ENCODE results near the gene CLCN3. TPM values are rescaled to one million over a fixed set of nuclear protein-coding genes. Genes with fewer than 3 reads are reported as not detected.
"Not testable (repeated sequence)": the region's sequence is repeated elsewhere in the genome, so short reads cannot be mapped to it uniquely, and the experiment has no call there.

CLCN3 gene
- polyA plus RNA-seq (2012; ENCODE audit: missing spikeins), result 9.4 TPM

GRCh38 chr4:169619958-169620879, at the start of gene CLCN3:
Gene CLCN3 (plus strand): TSS chr4:169620578. CDS start chr4:169635929, 15,351 bp downstream.
- peak; percentile 96 for TF ChIP-seq POLR2AphosphoS5 (IDR thresholded peaks at IDR 0.05; ENCODE audit: low read depth, low read length)
- peak; percentile 49 for TF ChIP-seq TAF1 (IDR thresholded peaks at IDR 0.05; ENCODE audit: borderline replicate concordance, low read depth, low read length)
- TF ChIP-seq POLR2A (IDR thresholded peaks at IDR 0.05; ENCODE audit: low read depth, low read length), result peak; percentile 97
- peak; percentile 75 for DNase-seq (ENCODE audit: insufficient read length)
- FAIRE-seq, result peak; percentile 100

GRCh38 chr4:169571012-169571411, 49.4 kb upstream of the CLCN3 start:
- DNase-seq (ENCODE audit: insufficient read length); FAIRE-seq: not testable (repeated sequence)

DNA sequence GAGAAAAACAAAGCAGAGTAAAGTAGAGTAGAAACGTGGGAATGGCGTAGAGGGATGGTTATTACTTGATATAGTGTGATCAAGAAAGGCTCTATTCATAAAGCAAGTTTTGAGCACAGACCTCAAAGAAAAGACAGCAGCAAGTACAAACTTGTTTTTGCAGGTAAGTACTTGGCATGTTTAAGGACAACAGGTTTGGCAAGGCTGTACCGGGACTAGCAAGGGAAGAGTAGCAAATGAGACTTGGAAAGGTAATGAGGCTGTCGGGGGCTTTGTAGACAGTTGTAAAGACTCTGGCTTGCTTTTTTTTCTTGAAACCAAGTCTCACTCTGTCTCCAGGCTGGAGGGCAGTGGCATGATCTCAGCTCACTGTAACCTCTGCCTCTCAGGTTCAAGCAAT, 48.9 kb upstream of the CLCN3 start:
- no peak for FAIRE-seq
- DNase-seq (ENCODE audit: insufficient read length), result no peak

GRCh38 chr4:169573889-169574288, 46.5 kb upstream of the CLCN3 start:
- no peak for FAIRE-seq
- TF ChIP-seq TAF1 (IDR thresholded peaks at IDR 0.05; ENCODE audit: borderline replicate concordance, low read depth, low read length) (no peak), POLR2AphosphoS5 (IDR thresholded peaks at IDR 0.05; ENCODE audit: low read depth, low read length) (no peak), POLR2A (IDR thresholded peaks at IDR 0.05; ENCODE audit: low read depth, low read length) (no peak)
- no peak for DNase-seq (ENCODE audit: insufficient read length)

More for the DNA sequence above, 48.9 kb upstream of the CLCN3 start:
- no peak for TF ChIP-seq POLR2A (IDR thresholded peaks at IDR 0.05; ENCODE audit: low read depth, low read length)
- no peak for TF ChIP-seq TAF1 (IDR thresholded peaks at IDR 0.05; ENCODE audit: borderline replicate concordance, low read depth, low read length)
- TF ChIP-seq POLR2AphosphoS5 (IDR thresholded peaks at IDR 0.05; ENCODE audit: low read depth, low read length), result no peak

GRCh38 chr4:169582203-169582602, 38.2 kb upstream of the CLCN3 start:
- FAIRE-seq (peak; percentile 91), DNase-seq (ENCODE audit: insufficient read length) (no peak)
- TF ChIP-seq POLR2A (IDR thresholded peaks at IDR 0.05; ENCODE audit: low read depth, low read length) (no peak), POLR2AphosphoS5 (IDR thresholded peaks at IDR 0.05; ENCODE audit: low read depth, low read length) (no peak), TAF1 (IDR thresholded peaks at IDR 0.05; ENCODE audit: borderline replicate concordance, low read depth, low read length) (no peak)

GRCh38 chr4:169582706-169583105, 37.7 kb upstream of the CLCN3 start:
- FAIRE-seq (no peak), DNase-seq (ENCODE audit: insufficient read length) (no peak)
- TF ChIP-seq TAF1 (IDR thresholded peaks at IDR 0.05; ENCODE audit: borderline replicate concordance, low read depth, low read length), result no peak
- no peak for TF ChIP-seq POLR2AphosphoS5 (IDR thresholded peaks at IDR 0.05; ENCODE audit: low read depth, low read length)
- no peak for TF ChIP-seq POLR2A (IDR thresholded peaks at IDR 0.05; ENCODE audit: low read depth, low read length)

DNA sequence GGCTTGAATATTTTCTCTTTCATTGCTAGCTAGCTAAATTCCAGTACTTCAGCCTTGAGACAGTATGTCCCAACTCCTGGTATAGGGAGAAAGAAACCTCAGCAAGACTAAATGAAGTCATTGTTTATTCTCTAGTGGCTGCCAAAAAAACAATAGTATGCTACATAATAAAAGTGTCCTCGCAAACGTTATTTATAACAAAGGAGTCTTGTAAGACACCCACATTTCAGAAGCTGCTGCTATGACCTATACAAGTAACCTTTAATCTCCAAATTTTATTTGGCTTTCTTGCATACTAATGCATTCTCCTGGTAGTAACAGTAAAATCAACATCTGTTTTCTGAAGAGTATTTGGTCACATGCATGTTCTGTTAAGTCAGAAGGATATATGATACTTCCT, 36.8 kb upstream of the CLCN3 start:
- FAIRE-seq (no peak), DNase-seq (ENCODE audit: insufficient read length) (no peak)
- TF ChIP-seq POLR2A (IDR thresholded peaks at IDR 0.05; ENCODE audit: low read depth, low read length) (no peak), POLR2AphosphoS5 (IDR thresholded peaks at IDR 0.05; ENCODE audit: low read depth, low read length) (no peak), TAF1 (IDR thresholded peaks at IDR 0.05; ENCODE audit: borderline replicate concordance, low read depth, low read length) (no peak)

- FAIRE-seq (no peak), DNase-seq (ENCODE audit: insufficient read length) (no peak)
- TF ChIP-seq POLR2AphosphoS5 (IDR thresholded peaks at IDR 0.05; ENCODE audit: low read depth, low read length) (no peak), TAF1 (IDR thresholded peaks at IDR 0.05; ENCODE audit: borderline replicate concordance, low read depth, low read length) (no peak), POLR2A (IDR thresholded peaks at IDR 0.05; ENCODE audit: low read depth, low read length) (no peak)
Observed at GRCh38 chr4:169593050-169593560, 27.3 kb upstream of the CLCN3 start.

DNA sequence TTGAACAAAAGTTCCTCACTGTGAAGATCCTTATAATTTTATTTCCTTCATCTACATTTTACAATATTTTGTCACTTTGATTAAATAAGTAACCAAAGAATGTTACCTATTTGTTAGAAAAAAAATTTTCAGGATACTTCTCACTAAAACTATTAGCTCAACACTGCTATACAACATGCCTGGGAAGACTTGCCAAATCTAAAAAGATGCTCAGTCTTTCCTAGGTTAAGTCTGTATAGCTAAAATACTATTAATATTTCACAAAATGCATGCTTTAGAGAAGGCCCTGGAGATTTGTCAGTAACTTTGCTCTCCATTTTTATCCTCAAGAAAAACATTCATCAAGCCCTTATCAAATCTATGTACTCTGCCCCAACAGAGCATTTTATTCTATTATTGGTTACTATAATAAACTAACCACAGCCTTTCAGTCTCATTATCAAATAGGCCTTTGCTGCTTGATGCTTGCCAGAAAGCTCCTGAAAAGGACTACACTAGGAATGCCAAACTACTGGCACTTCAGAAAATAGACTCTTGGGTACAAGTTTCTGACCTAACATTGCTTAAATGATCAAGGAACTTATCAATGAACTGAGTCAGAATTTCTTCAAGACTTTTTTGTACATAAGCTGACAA, 25.7 kb upstream of the CLCN3 start:
- TF ChIP-seq POLR2A (IDR thresholded peaks at IDR 0.05; ENCODE audit: low read depth, low read length), result no peak
- TF ChIP-seq POLR2AphosphoS5 (IDR thresholded peaks at IDR 0.05; ENCODE audit: low read depth, low read length), result no peak
- no peak for TF ChIP-seq TAF1 (IDR thresholded peaks at IDR 0.05; ENCODE audit: borderline replicate concordance, low read depth, low read length)
- DNase-seq (ENCODE audit: insufficient read length), result no peak
- no peak for FAIRE-seq

- DNase-seq (ENCODE audit: insufficient read length) (no peak), FAIRE-seq (no peak)
Observed at GRCh38 chr4:169601016-169601771, 19.2 kb upstream of the CLCN3 start.

DNA sequence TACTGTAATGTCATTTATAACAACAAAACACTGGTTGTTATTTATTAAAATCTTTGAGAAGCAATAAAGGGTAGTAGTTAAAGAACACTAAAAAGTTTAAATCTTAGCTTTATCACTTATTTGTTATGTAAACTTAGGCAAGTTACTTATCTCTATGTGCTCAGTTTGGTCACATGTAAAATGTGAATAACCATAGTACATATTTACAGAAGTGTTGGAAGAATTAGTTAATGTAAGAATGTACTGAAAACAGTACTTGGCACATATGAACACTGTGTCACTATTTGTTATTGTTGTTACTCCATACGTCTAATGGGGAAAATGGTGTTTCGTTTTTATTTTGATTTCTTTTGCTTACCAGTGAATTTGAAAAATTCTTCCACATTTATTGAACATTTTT, 17.1 kb upstream of the CLCN3 start:
- no peak for FAIRE-seq
- no peak for TF ChIP-seq TAF1 (IDR thresholded peaks at IDR 0.05; ENCODE audit: borderline replicate concordance, low read depth, low read length)
- TF ChIP-seq POLR2A (IDR thresholded peaks at IDR 0.05; ENCODE audit: low read depth, low read length), result no peak
- TF ChIP-seq POLR2AphosphoS5 (IDR thresholded peaks at IDR 0.05; ENCODE audit: low read depth, low read length), result no peak
- DNase-seq (ENCODE audit: insufficient read length), result no peak

More at GRCh38 chr4:169601016-169601771, 19.2 kb upstream of the CLCN3 start:
- TF ChIP-seq POLR2AphosphoS5 (IDR thresholded peaks at IDR 0.05; ENCODE audit: low read depth, low read length) (no peak), TAF1 (IDR thresholded peaks at IDR 0.05; ENCODE audit: borderline replicate concordance, low read depth, low read length) (no peak), POLR2A (IDR thresholded peaks at IDR 0.05; ENCODE audit: low read depth, low read length) (no peak)

Data from GM12892 (cell line).